ENCODE measurements around the gene ANKK1.

The ANKK1 gene

GRCh38 chr11:113387605-113388211 is at the start of gene ANKK1:
ANKK1 (plus strand) TSS chr11:113387779; CDS start chr11:113387885, 106 bp downstream.
- Mint-ChIP-seq H3K36me3 (ENCODE audit: low read depth) (peaks cover 2% of the 10 kb centered on the region), H3K27me3 (no peaks in the 10 kb centered on the region), H3K4me1 (no peaks in the 10 kb centered on the region), H3K27ac (no peak within 1 kb of the TSS), H3K4me3 (no peak within 1 kb of the TSS), H3K9me3 (no peaks in the 10 kb centered on the region)
- no peak for DNase-seq
- ATAC-seq, result no peak

- Mint-ChIP-seq H3K4me1 (no peaks in the 10 kb centered on the region), H3K9me3 (no peaks in the 10 kb centered on the region), H3K4me3 (no peak overlapping the region), H3K36me3 (ENCODE audit: low read depth) (peaks cover 35% of the 10 kb centered on the region), H3K27me3 (no peaks in the 10 kb centered on the region), H3K27ac (no peak overlapping the region)
- DNase-seq (no peak), ATAC-seq (no peak)
Observed at GRCh38 chr11:113338730-113339129, 48.8 kb upstream of the ANKK1 start.

- H3K9me3 Mint-ChIP-seq, result no peaks in the 10 kb centered on the region
- no peak overlapping the region for H3K27ac Mint-ChIP-seq
- DNase-seq (no peak), ATAC-seq (no peak)
- H3K4me3 Mint-ChIP-seq, result no peak overlapping the region
- no peaks in the 10 kb centered on the region for H3K27me3 Mint-ChIP-seq
- peaks cover 42% of the 10 kb centered on the region for H3K36me3 Mint-ChIP-seq (ENCODE audit: low read depth)
- H3K4me1 Mint-ChIP-seq, result no peaks in the 10 kb centered on the region
Observed at GRCh38 chr11:113339929-113340589, 47.5 kb upstream of the ANKK1 start.

GRCh38 chr11:113341388-113342165 is 46.0 kb upstream of the ANKK1 start:
- Mint-ChIP-seq H3K27ac (no peak overlapping the region), H3K4me3 (no peak overlapping the region), H3K27me3 (no peaks in the 10 kb centered on the region), H3K4me1 (no peaks in the 10 kb centered on the region), H3K9me3 (no peaks in the 10 kb centered on the region), H3K36me3 (ENCODE audit: low read depth) (peaks cover 27% of the 10 kb centered on the region)
- DNase-seq, result no peak
- no peak for ATAC-seq

- no peaks in the 10 kb centered on the region for H3K27me3 Mint-ChIP-seq
- H3K36me3 Mint-ChIP-seq (ENCODE audit: low read depth), result peaks cover 23% of the 10 kb centered on the region
- no peak overlapping the region for H3K4me3 Mint-ChIP-seq
- DNase-seq (no peak), ATAC-seq (no peak)
- no peaks in the 10 kb centered on the region for H3K4me1 Mint-ChIP-seq
- no peak overlapping the region for H3K27ac Mint-ChIP-seq
- H3K9me3 Mint-ChIP-seq, result no peaks in the 10 kb centered on the region
Observed at GRCh38 chr11:113345978-113346377, 41.6 kb upstream of the ANKK1 start.

- H3K27ac Mint-ChIP-seq, result no peak overlapping the region
- no peaks in the 10 kb centered on the region for H3K4me1 Mint-ChIP-seq
- H3K27me3 Mint-ChIP-seq, result no peaks in the 10 kb centered on the region
- H3K9me3 Mint-ChIP-seq, result peaks cover 4% of the 10 kb centered on the region
- no peak overlapping the region for H3K4me3 Mint-ChIP-seq
- DNase-seq (no peak), ATAC-seq (no peak)
- peaks cover 33% of the 10 kb centered on the region for H3K36me3 Mint-ChIP-seq (ENCODE audit: low read depth)
Observed at GRCh38 chr11:113349528-113349927, 38.1 kb upstream of the ANKK1 start.

- peaks cover 41% of the 10 kb centered on the region for H3K36me3 Mint-ChIP-seq (ENCODE audit: low read depth)
Observed at GRCh38 chr11:113350336-113351067, 37.1 kb upstream of the ANKK1 start.

GRCh38 chr11:113351068-113351450 is 36.5 kb upstream of the ANKK1 start:
- H3K36me3 Mint-ChIP-seq (ENCODE audit: low read depth), result peaks cover 46% of the 10 kb centered on the region

More at GRCh38 chr11:113350336-113351067, 37.1 kb upstream of the ANKK1 start:
- Mint-ChIP-seq H3K4me1 (no peaks in the 10 kb centered on the region), H3K27ac (no peak overlapping the region), H3K27me3 (no peaks in the 10 kb centered on the region), H3K4me3 (no peak overlapping the region), H3K9me3 (peaks cover 14% of the 10 kb centered on the region)
- DNase-seq (no peak), ATAC-seq (no peak)

GRCh38 chr11:113351480-113351879 is 36.1 kb upstream of the ANKK1 start:
- Mint-ChIP-seq H3K4me1 (no peaks in the 10 kb centered on the region), H3K4me3 (no peak overlapping the region), H3K36me3 (ENCODE audit: low read depth) (peaks cover 50% of the 10 kb centered on the region), H3K27me3 (no peaks in the 10 kb centered on the region), H3K27ac (no peak overlapping the region), H3K9me3 (peaks cover 22% of the 10 kb centered on the region)
- no peak for ATAC-seq
- no peak for DNase-seq

More at GRCh38 chr11:113351068-113351450, 36.5 kb upstream of the ANKK1 start:
- no peaks in the 10 kb centered on the region for H3K4me1 Mint-ChIP-seq
- DNase-seq (no peak), ATAC-seq (no peak)
- no peak overlapping the region for H3K27ac Mint-ChIP-seq
- no peak overlapping the region for H3K4me3 Mint-ChIP-seq
- H3K27me3 Mint-ChIP-seq, result no peaks in the 10 kb centered on the region
- H3K9me3 Mint-ChIP-seq, result peaks cover 18% of the 10 kb centered on the region

- peaks cover 27% of the 10 kb centered on the region for H3K9me3 Mint-ChIP-seq
- ATAC-seq (no peak), DNase-seq (no peak)
- no peak overlapping the region for H3K4me3 Mint-ChIP-seq
- H3K4me1 Mint-ChIP-seq, result no peaks in the 10 kb centered on the region
- H3K27ac Mint-ChIP-seq, result no peak overlapping the region
- H3K27me3 Mint-ChIP-seq, result no peaks in the 10 kb centered on the region
- peaks cover 70% of the 10 kb centered on the region for H3K36me3 Mint-ChIP-seq (ENCODE audit: low read depth)
Observed at GRCh38 chr11:113356203-113356602, 31.4 kb upstream of the ANKK1 start.

GRCh38 chr11:113363406-113363805 is 24.2 kb upstream of the ANKK1 start:
- no peak overlapping the region for H3K27ac Mint-ChIP-seq
- DNase-seq, result no peak
- H3K4me3 Mint-ChIP-seq, result no peak overlapping the region
- peaks cover 25% of the 10 kb centered on the region for H3K36me3 Mint-ChIP-seq (ENCODE audit: low read depth)
- no peak for ATAC-seq
- H3K27me3 Mint-ChIP-seq, result no peaks in the 10 kb centered on the region
- no peaks in the 10 kb centered on the region for H3K9me3 Mint-ChIP-seq
- peaks cover 23% of the 10 kb centered on the region for H3K4me1 Mint-ChIP-seq

- peaks cover 23% of the 10 kb centered on the region for H3K4me1 Mint-ChIP-seq
- ATAC-seq, result no peak
Observed at GRCh38 chr11:113363996-113364641, 23.5 kb upstream of the ANKK1 start.

GRCh38 chr11:113365895-113366294 is 21.7 kb upstream of the ANKK1 start:
- ATAC-seq (no peak), DNase-seq (no peak)
- Mint-ChIP-seq H3K27ac (no peak overlapping the region), H3K4me1 (peaks cover 23% of the 10 kb centered on the region), H3K9me3 (no peaks in the 10 kb centered on the region), H3K27me3 (no peaks in the 10 kb centered on the region), H3K4me3 (no peak overlapping the region), H3K36me3 (ENCODE audit: low read depth) (peaks cover 20% of the 10 kb centered on the region)

More at GRCh38 chr11:113363996-113364641, 23.5 kb upstream of the ANKK1 start:
- Mint-ChIP-seq H3K36me3 (ENCODE audit: low read depth) (peaks cover 25% of the 10 kb centered on the region), H3K4me3 (no peak overlapping the region), H3K9me3 (no peaks in the 10 kb centered on the region), H3K27me3 (no peaks in the 10 kb centered on the region), H3K27ac (no peak overlapping the region)
- DNase-seq, result no peak

GRCh38 chr11:113369411-113369810 is 18.2 kb upstream of the ANKK1 start:
- DNase-seq (no peak), ATAC-seq (no peak)
- Mint-ChIP-seq H3K4me3 (no peak overlapping the region), H3K27me3 (no peaks in the 10 kb centered on the region), H3K36me3 (ENCODE audit: low read depth) (peaks cover 5% of the 10 kb centered on the region), H3K9me3 (no peaks in the 10 kb centered on the region), H3K4me1 (peaks cover 18% of the 10 kb centered on the region), H3K27ac (no peak overlapping the region)
